Osteocyte (in vitro differentiated cells): Measurements from ENCODE around the gene AARS2. TPM values are rescaled to one million over a fixed set of nuclear protein-coding genes. Genes with fewer than 3 reads are reported as not detected.

Source experiments
- DNase-seq: peaks from one replicate; pipeline ENCODE4 v3.0.0; 2021; ENCODE audit warnings: mixed read lengths; ENCODE audit not compliant: unreplicated experiment; ENCODE audit errors: extremely low spot score
- H3K27ac Mint-ChIP-seq: one replicate; pipeline ENCODE4 v1.8.0; 2021; ENCODE audit warnings: mild to moderate bottlenecking, mixed read lengths; ENCODE audit not compliant: unreplicated experiment
- H3K27me3 Mint-ChIP-seq: one replicate; pipeline ENCODE4 v1.8.0; 2021; ENCODE audit warnings: mixed read lengths; ENCODE audit not compliant: unreplicated experiment
- H3K36me3 Mint-ChIP-seq: one replicate; pipeline ENCODE4 v1.8.0; 2021; ENCODE audit warnings: mixed read lengths; ENCODE audit not compliant: unreplicated experiment
- H3K4me1 Mint-ChIP-seq: one replicate; pipeline ENCODE4 v1.8.0; 2021; ENCODE audit warnings: mixed read lengths; ENCODE audit not compliant: unreplicated experiment
- H3K4me3 Mint-ChIP-seq: one replicate; pipeline ENCODE4 v1.8.0; 2021; ENCODE audit warnings: mild to moderate bottlenecking, moderate library complexity, mixed read lengths; ENCODE audit not compliant: unreplicated experiment
- H3K9me3 Mint-ChIP-seq: one replicate; pipeline ENCODE4 v1.8.0; 2021; ENCODE audit warnings: mixed read lengths; ENCODE audit not compliant: unreplicated experiment
- total RNA-seq: library from RNA; stranded (reverse); gene quantifications from 2 replicates; pipeline ENCODE4 v1.2.1, GENCODE V29; 2021
- TF ChIP-seq, protein P1 (sequence below): fragments of 200-600 bp; sonication (generic); IDR thresholded peaks from 2 replicates; pipeline ENCODE4 v1.5.0; 2021; ENCODE audit warnings: antibody characterized with exemption, mild to moderate bottlenecking, moderate library complexity

AARS2 gene
- total RNA-seq, 1 donor from 2014 or later: 13.2 TPM

DNA sequence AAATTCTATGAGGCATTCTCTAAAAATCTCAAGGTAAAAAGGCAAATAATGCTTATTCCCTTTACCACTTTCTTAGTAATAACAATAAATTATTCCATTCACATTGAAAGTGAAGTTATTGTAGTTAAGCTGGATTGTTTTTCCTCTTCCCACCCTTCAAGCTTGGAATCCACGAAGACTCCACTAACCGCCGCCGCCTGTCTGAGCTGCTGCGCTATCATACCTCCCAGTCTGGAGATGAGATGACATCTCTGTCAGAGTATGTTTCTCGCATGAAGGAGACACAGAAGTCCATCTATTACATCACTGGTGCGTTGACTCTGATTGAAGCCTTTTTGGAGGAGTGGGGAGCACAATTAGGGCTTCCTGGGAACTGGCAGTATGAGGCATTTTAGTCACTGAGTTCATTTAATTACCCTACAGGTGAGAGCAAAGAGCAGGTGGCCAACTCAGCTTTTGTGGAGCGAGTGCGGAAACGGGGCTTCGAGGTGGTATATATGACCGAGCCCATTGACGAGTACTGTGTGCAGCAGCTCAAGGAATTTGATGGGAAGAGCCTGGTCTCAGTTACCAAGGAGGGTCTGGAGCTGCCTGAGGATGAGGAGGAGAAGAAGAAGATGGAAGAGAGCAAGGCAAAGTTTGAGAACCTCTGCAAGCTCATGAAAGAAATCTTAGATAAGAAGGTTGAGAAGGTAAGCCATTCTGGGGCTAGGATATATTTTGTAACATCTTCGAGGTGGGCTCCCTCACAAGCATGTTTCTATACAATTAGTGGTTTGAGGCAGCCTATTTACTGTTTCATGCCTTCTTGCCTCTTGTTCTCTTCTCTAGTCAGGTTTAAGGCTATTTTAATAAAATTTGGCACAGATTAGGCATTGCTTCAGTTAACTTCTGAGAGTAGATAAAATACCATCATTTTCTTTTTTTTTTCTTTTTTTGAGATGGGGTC is 61.3 kb downstream of the AARS2 start:
- H3K4me3 Mint-ChIP-seq: no peak overlapping the region
- no peak for DNase-seq
- no peak overlapping the region for H3K27ac Mint-ChIP-seq

DNA sequence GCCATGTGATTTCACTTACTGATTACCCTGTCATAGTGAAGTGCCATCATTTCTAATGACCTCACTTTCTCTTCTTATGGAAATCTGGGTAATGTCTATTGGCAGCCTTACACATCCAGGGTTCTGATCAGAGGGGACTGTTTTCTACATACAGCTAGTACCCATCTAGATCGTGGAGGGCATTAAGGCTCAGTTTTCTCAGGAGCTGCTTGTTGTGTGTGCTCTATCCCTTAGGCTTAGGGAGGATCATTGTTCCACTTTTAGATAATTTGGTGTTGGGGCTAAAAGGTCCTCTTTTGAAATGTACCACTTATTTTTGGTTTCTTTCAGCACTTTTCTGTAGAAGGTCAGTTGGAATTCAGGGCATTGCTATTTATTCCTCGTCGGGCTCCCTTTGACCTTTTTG is 62.4 kb downstream of the AARS2 start:
- H3K27me3 Mint-ChIP-seq: no peaks in the 10 kb centered on the region
- peaks cover 53% of the 10 kb centered on the region for H3K4me1 Mint-ChIP-seq
- H3K36me3 Mint-ChIP-seq: peaks cover 62% of the 10 kb centered on the region
- no peaks in the 10 kb centered on the region for H3K9me3 Mint-ChIP-seq
- DNase-seq: no peak
- H3K27ac Mint-ChIP-seq: no peak overlapping the region
- TF ChIP-seq, protein P1, sequence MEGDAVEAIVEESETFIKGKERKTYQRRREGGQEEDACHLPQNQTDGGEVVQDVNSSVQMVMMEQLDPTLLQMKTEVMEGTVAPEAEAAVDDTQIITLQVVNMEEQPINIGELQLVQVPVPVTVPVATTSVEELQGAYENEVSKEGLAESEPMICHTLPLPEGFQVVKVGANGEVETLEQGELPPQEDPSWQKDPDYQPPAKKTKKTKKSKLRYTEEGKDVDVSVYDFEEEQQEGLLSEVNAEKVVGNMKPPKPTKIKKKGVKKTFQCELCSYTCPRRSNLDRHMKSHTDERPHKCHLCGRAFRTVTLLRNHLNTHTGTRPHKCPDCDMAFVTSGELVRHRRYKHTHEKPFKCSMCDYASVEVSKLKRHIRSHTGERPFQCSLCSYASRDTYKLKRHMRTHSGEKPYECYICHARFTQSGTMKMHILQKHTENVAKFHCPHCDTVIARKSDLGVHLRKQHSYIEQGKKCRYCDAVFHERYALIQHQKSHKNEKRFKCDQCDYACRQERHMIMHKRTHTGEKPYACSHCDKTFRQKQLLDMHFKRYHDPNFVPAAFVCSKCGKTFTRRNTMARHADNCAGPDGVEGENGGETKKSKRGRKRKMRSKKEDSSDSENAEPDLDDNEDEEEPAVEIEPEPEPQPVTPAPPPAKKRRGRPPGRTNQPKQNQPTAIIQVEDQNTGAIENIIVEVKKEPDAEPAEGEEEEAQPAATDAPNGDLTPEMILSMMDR: no peak
- H3K4me3 Mint-ChIP-seq: no peak overlapping the region

More for the DNA sequence above, 61.3 kb downstream of the AARS2 start:
- Mint-ChIP-seq H3K36me3 (peaks cover 62% of the 10 kb centered on the region), H3K9me3 (no peaks in the 10 kb centered on the region), H3K4me1 (peaks cover 61% of the 10 kb centered on the region), H3K27me3 (no peaks in the 10 kb centered on the region)
- TF ChIP-seq, protein P1: no peak

DNA sequence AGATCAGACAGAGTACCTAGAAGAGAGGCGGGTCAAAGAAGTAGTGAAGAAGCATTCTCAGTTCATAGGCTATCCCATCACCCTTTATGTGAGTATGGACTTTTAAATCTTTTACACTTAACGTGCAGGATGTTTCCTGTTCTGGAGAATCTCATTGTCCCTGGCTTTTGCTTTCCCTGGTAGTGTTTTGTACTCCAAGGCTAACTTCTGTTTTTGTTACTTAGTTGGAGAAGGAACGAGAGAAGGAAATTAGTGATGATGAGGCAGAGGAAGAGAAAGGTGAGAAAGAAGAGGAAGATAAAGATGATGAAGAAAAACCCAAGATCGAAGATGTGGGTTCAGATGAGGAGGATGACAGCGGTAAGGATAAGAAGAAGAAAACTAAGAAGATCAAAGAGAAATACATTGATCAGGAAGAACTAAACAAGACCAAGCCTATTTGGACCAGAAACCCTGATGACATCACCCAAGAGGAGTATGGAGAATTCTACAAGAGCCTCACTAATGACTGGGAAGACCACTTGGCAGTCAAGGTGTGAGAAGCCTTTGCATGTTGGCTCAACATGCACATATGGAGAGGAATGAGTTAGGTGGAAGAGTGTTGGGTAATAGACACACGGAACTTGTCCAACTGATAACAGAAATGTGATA is 63.0 kb downstream of the AARS2 start:
- no peak overlapping the region for H3K4me3 Mint-ChIP-seq
- H3K9me3 Mint-ChIP-seq: no peaks in the 10 kb centered on the region
- no peak for DNase-seq
- peaks cover 53% of the 10 kb centered on the region for H3K4me1 Mint-ChIP-seq
- no peak overlapping the region for H3K27ac Mint-ChIP-seq
- no peaks in the 10 kb centered on the region for H3K27me3 Mint-ChIP-seq
- H3K36me3 Mint-ChIP-seq: peaks cover 61% of the 10 kb centered on the region
- TF ChIP-seq, protein P1: no peak

Other genes with a start within 250 kb of the AARS2 start
- gene MRPL14, start 185.9 kb downstream of the AARS2 start, total RNA-seq: 36.5 and 38.9 TPM in 2 replicates
- 36.1 and 36.2 TPM in 2 replicates for gene TMEM63B, start 185.8 kb downstream of the AARS2 start, total RNA-seq
- gene CAPN11, start 154.5 kb downstream of the AARS2 start, total RNA-seq: not detected in 2 replicates
- not detected in 2 replicates for gene MYMX, start 96.4 kb downstream of the AARS2 start, total RNA-seq
- 130 and 135 TPM in 2 replicates for gene SLC29A1, start 89.8 kb downstream of the AARS2 start, total RNA-seq
- gene HSP90AB1, start 66.2 kb downstream of the AARS2 start, total RNA-seq: 509 and 527 TPM in 2 replicates
- gene SLC35B2, start 55.8 kb downstream of the AARS2 start, total RNA-seq: 77.0 and 88.4 TPM in 2 replicates
- gene NFKBIE, start 47.8 kb downstream of the AARS2 start, total RNA-seq: 11.1 and 13.1 TPM in 2 replicates
- gene TMEM151B, start 42.9 kb downstream of the AARS2 start, total RNA-seq: 0.08 TPM in 1 of 2 replicates, not detected in the other
- not detected in 2 replicates for gene SPATS1, start 29.3 kb upstream of the AARS2 start, total RNA-seq
- 22.5 and 23.1 TPM in 2 replicates for gene CDC5L, start 74.4 kb upstream of the AARS2 start, total RNA-seq